ENCODE results near the gene TRIM44. TPM values are rescaled to one million over a fixed set of nuclear protein-coding genes. Genes with fewer than 3 reads are reported as not detected.
A peak's percentile ranks its signal among the peaks of the same experiment; 100 is the strongest.

The TRIM44 gene
- total RNA-seq, 1 experiment from 2014 or later: 191 TPM

DNA sequence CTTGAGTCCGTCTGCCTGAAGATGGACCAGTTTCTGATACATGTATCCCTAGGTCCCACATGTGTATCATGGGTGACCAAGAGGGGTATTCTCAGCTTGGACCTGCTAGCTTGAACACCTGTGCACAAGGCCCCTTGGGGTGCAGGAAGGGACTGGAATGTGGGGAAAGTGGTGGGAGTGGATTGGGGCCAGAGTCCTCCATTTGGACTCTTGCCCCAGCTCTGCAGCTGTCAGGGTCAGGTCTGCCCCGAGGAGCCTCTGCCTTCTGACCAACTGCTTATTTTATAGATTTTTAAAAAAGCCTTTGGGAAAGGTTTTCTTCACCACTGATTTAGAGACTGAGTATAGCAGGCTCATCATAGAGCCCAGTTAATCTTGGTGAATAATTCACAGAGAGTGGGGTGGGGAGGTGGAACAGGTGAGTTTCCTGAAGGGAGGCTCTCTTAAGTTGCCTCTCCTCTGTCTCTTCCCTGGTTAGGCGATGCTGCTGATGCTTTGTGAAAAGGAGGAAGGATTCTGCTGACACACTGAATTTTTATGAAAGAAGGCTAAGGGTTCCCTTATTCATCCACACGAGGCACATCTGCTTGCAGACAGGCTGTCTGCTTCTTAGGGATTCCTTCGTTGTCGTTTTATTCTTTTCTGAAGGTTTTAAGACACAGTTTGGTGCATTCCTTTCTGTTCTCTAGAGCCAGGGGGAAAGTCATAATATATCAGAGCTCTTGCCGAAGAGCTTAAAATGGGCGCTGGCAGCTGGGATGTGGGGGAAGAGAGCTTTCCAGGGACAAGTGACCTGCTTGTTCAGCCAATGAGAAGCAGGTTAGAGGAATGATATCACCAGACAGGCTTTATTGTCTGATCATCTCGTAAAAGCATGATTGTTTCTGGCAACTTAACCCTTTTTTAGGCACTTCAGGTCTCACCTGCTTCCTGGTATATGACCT is 19.9 kb downstream of the TRIM44 start:
- TF ChIP-seq CTCF (conservative IDR thresholded peaks at IDR 0.05; ENCODE audit: low read depth, low read length) (no peak), EZH2 (IDR thresholded peaks at IDR 0.05; ENCODE audit: borderline replicate concordance, low read depth, low read length, poor library complexity, severe bottlenecking) (no peak)
- POLR2A ChIA-PET (ENCODE audit: low non-redundant PET): no interaction called here
- no peaks in the 10 kb centered on the region for H3K27me3 ChIP-seq (replicated peaks; ENCODE audit: insufficient read depth, low read depth, low read length, poor library complexity)
- H3K9me3 ChIP-seq (ENCODE audit: low read depth, low read length, poor library complexity, severe bottlenecking): no peaks in the 10 kb centered on the region
- CTCF ChIA-PET: interaction anchor here (0.6 kb wide), 2 partner anchors 63 to 64 kb away, joined by 3 to 10 read pairs; partner anchors contain the start of gene FJX1
- peaks cover 17% of the 10 kb centered on the region for H3K4me1 ChIP-seq (ENCODE audit: insufficient read depth, low read length, poor library complexity, severe bottlenecking)
- BruUV-seq (replicated peaks): no TSS peak
- H3K36me3 ChIP-seq (ENCODE audit: insufficient read depth, low read length, poor library complexity, severe bottlenecking): peaks cover 16% of the 10 kb centered on the region
- intact Hi-C loops (cut with micrococcal nuclease; ENCODE audit: unreplicated experiment): no loop called here
- peak; percentile 79 for DNase-seq (ENCODE audit: low spot score)
- H3K4me3 ChIP-seq (ENCODE audit: low read depth, low read length, poor library complexity, severe bottlenecking): no peak overlapping the region
- H3K27ac ChIP-seq (ENCODE audit: low read depth, low read length, poor library complexity, severe bottlenecking): peak overlapping the region; percentile 8

DNA sequence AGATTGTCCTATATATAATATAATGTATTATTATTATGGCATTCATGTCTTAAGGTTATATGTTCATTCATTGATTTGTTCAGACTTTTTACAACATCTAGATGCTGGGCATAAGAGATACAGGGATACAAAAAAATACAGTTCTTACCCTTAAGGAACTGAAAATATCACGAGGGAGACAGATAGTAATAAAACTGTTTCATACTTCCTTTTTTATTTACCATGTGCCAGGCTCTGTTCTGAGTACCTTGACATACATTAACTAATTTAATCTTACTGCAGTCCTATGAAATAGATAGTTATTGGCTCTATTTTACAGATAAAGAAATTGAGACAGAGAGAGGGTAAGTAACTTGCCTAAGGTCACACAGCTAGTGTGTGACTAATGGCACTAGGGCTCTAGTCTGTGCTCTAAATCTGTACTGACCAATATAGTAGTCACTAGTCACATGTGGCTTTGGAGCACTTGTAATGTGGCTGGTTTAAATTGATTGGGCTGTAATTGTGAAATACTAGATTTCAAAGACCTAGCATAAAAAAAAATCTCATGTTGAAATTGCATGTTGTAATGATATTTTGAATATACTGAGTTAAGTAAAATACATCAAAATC is 21.3 kb downstream of the TRIM44 start:
- H3K4me3 ChIP-seq (ENCODE audit: low read depth, low read length, poor library complexity, severe bottlenecking): no peak overlapping the region
- no TSS peak for BruUV-seq (replicated peaks)
- CTCF ChIA-PET: no interaction called here
- peaks cover 17% of the 10 kb centered on the region for H3K4me1 ChIP-seq (ENCODE audit: insufficient read depth, low read length, poor library complexity, severe bottlenecking)
- no peak for DNase-seq (ENCODE audit: low spot score)
- no peaks in the 10 kb centered on the region for H3K9me3 ChIP-seq (ENCODE audit: low read depth, low read length, poor library complexity, severe bottlenecking)
- intact Hi-C loops (cut with micrococcal nuclease; ENCODE audit: unreplicated experiment): no loop called here
- POLR2A ChIA-PET (ENCODE audit: low non-redundant PET): interaction anchor here (0.6 kb wide), 1 partner anchor 690 kb away, joined by 7 read pairs; no protein-coding TSS in a partner anchor
- peaks cover 16% of the 10 kb centered on the region for H3K36me3 ChIP-seq (ENCODE audit: insufficient read depth, low read length, poor library complexity, severe bottlenecking)
- H3K27me3 ChIP-seq (replicated peaks; ENCODE audit: insufficient read depth, low read depth, low read length, poor library complexity): no peaks in the 10 kb centered on the region
- H3K27ac ChIP-seq (ENCODE audit: low read depth, low read length, poor library complexity, severe bottlenecking): no peak overlapping the region
- TF ChIP-seq CTCF (conservative IDR thresholded peaks at IDR 0.05; ENCODE audit: low read depth, low read length) (no peak), EZH2 (IDR thresholded peaks at IDR 0.05; ENCODE audit: borderline replicate concordance, low read depth, low read length, poor library complexity, severe bottlenecking) (no peak)

- peaks cover 16% of the 10 kb centered on the region for H3K36me3 ChIP-seq (ENCODE audit: insufficient read depth, low read length, poor library complexity, severe bottlenecking)
- H3K4me3 ChIP-seq (ENCODE audit: low read depth, low read length, poor library complexity, severe bottlenecking): no peak overlapping the region
- no peaks in the 10 kb centered on the region for H3K9me3 ChIP-seq (ENCODE audit: low read depth, low read length, poor library complexity, severe bottlenecking)
- TF ChIP-seq EZH2 (IDR thresholded peaks at IDR 0.05; ENCODE audit: borderline replicate concordance, low read depth, low read length, poor library complexity, severe bottlenecking): no peak
- no peak for TF ChIP-seq CTCF (conservative IDR thresholded peaks at IDR 0.05; ENCODE audit: low read depth, low read length)
- peaks cover 13% of the 10 kb centered on the region for H3K4me1 ChIP-seq (ENCODE audit: insufficient read depth, low read length, poor library complexity, severe bottlenecking)
- DNase-seq (ENCODE audit: low spot score): peak; percentile 71
- H3K27me3 ChIP-seq (replicated peaks; ENCODE audit: insufficient read depth, low read depth, low read length, poor library complexity): no peaks in the 10 kb centered on the region
- intact Hi-C loops (cut with micrococcal nuclease; ENCODE audit: unreplicated experiment): no loop called here
- ChIA-PET POLR2A (ENCODE audit: low non-redundant PET) (no interaction called here), CTCF (no interaction called here)
- no TSS peak for BruUV-seq (replicated peaks)
- H3K27ac ChIP-seq (ENCODE audit: low read depth, low read length, poor library complexity, severe bottlenecking): no peak overlapping the region
Measured at GRCh38 chr11:35688023-35688422, 25.4 kb downstream of the TRIM44 start.
